ENCODE results near the gene AGFG2. TPM values are rescaled to one million over a fixed set of nuclear protein-coding genes. Genes with fewer than 3 reads are reported as not detected.

The AGFG2 gene
- total RNA-seq, 1 experiment from 2014 or later = 30.4 TPM

DNA sequence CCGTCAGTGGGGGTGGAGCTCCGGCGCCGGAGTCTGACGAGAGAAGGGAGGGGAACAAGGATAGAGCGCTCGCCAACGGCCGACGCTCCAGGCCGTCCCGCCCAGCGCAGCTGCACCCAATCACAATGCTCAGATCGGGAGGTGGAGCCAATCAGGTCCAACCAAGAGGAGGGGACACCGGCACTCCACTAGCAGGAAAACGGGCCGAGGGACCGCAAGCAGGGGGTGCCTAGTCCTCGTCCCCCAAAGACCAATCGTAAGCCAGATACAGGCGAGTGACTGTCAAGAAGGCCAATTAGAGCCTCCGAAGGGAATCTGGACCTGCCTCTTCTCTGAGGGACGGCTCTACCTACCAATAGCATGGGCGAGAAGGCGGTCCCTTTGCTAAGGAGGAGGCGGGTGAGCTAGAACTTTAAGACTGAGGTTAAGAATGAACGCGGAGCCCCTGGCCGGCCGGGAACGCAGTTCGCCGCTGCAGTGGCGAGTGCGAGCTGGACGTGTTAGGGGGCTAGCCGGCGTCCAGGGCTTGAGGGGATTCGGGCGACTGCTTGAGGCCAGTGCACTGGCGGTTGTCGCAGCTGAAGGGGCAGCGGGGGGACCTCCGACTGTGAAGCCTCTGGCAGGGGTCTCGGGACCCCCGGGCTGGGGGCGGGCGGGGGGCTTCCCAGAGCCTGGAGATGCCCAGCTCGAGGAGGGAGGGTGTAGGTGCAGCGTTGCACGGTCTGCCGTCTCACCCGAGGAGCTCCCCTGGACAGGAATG lies 47.4 kb downstream of the AGFG2 start, which contains the start of gene FBXO24:
Gene FBXO24 (plus strand): TSS at position 63 of the 760 bp plus-strand sequence. CDS start 298 bp downstream, at position 361.
- Histone ChIP-seq H3K4me1 (replicated peaks; ENCODE audit: insufficient read depth) (peaks cover 19% of the 10 kb centered on the region), H3K36me3 (ENCODE audit: low read depth) (no peaks in the 10 kb centered on the region), H3K79me2 (ENCODE audit: low read depth) (peaks cover 29% of the 10 kb centered on the region), H3K27me3 (ENCODE audit: insufficient read depth, low read depth) (no peaks in the 10 kb centered on the region), H3F3A (ENCODE audit: insufficient read depth, low read depth) (peaks cover 18% of the 10 kb centered on the region), H3K4me2 (peak within 1 kb of the TSS; percentile 88), H3K27ac (peak within 1 kb of the TSS; percentile 75), H3K4me3 (peak within 1 kb of the TSS; percentile 60), H3K9me2 (ENCODE audit: insufficient read depth) (no peaks in the 10 kb centered on the region), H3K9me3 (ENCODE audit: insufficient read depth, low read depth) (no peaks in the 10 kb centered on the region), H4K20me1 (ENCODE audit: insufficient read depth) (peaks cover 2% of the 10 kb centered on the region; the same call in 1 of the 2 replicates), H2AFZ (peak within 1 kb of the TSS; percentile 81)
- BruUV-seq (replicated peaks) = no TSS peak
- intact Hi-C loops (cut with micrococcal nuclease; ENCODE audit: unreplicated experiment) = loop anchor here (1.0 to 10.0 kb wide), 6 partner anchors 18 to 498 kb away; partner anchors contain the start of genes EPHB4, GNB2, MOSPD3 and TRIM56
- ChIA-PET POLR2A (ENCODE audit: unreplicated experiment) (interaction anchor here (0.5 to 1.3 kb wide), 17 partner anchors 10 to 434 kb away, joined by 3 to 14 read pairs (median 4); partner anchors contain the start of genes MOSPD3, MUC17, POP7 and ZCWPW1), CTCF (interaction anchor here (0.6 to 1.7 kb wide), 7 partner anchors 17 to 156 kb away, joined by 3 to 7 read pairs (median 3); partner anchors contain the start of gene POP7)
- TF ChIP-seq, protein P1, sequence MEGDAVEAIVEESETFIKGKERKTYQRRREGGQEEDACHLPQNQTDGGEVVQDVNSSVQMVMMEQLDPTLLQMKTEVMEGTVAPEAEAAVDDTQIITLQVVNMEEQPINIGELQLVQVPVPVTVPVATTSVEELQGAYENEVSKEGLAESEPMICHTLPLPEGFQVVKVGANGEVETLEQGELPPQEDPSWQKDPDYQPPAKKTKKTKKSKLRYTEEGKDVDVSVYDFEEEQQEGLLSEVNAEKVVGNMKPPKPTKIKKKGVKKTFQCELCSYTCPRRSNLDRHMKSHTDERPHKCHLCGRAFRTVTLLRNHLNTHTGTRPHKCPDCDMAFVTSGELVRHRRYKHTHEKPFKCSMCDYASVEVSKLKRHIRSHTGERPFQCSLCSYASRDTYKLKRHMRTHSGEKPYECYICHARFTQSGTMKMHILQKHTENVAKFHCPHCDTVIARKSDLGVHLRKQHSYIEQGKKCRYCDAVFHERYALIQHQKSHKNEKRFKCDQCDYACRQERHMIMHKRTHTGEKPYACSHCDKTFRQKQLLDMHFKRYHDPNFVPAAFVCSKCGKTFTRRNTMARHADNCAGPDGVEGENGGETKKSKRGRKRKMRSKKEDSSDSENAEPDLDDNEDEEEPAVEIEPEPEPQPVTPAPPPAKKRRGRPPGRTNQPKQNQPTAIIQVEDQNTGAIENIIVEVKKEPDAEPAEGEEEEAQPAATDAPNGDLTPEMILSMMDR (conservative IDR thresholded peaks at IDR 0.05) = no peak
- TF ChIP-seq EZH2 (IDR thresholded peaks at IDR 0.05; ENCODE audit: low read depth) = no peak
- DNase-seq = peak; percentile 99 to 100

DNA sequence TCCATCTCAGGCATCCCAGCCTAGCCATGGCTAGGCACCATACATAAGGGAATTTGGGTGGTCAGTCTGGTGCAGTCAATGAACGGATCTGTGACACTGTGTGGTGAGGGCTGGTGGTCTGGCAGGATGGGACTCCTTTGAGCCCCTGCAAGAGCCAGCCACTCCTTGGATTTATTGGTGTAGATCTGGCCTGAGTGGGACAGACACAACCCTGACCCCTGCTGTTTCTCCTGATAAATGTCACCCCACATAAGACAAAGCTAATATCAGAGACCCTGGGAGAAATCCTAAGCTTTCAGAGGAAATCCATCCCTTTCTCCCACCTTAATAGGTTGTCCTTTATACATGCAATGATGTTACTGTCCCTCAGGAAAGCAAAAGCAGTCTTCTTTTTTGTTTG lies 49.4 kb downstream of the AGFG2 start:
- Histone ChIP-seq H3K36me3 (ENCODE audit: low read depth) (no peaks in the 10 kb centered on the region), H3K4me2 (no peak overlapping the region), H3K4me1 (replicated peaks; ENCODE audit: insufficient read depth) (peaks cover 14% of the 10 kb centered on the region), H3K27me3 (ENCODE audit: insufficient read depth, low read depth) (no peaks in the 10 kb centered on the region), H4K20me1 (ENCODE audit: insufficient read depth) (peaks cover 2% of the 10 kb centered on the region; the same call in 1 of the 2 replicates), H3K79me2 (ENCODE audit: low read depth) (peaks cover 16% of the 10 kb centered on the region), H3K9me3 (ENCODE audit: insufficient read depth, low read depth) (no peaks in the 10 kb centered on the region), H3K27ac (no peak overlapping the region), H3K4me3 (no peak overlapping the region), H3K9me2 (ENCODE audit: insufficient read depth) (no peaks in the 10 kb centered on the region), H2AFZ (no peak overlapping the region), H3F3A (ENCODE audit: insufficient read depth, low read depth) (peaks cover 16% of the 10 kb centered on the region)
- CTCF ChIA-PET = interaction anchor here (0.5 to 1.1 kb wide), 17 partner anchors 9 to 835 kb away, joined by 3 to 22 read pairs (median 4); partner anchors contain the start of genes MOSPD3 and POP7
- intact Hi-C loops (cut with micrococcal nuclease; ENCODE audit: unreplicated experiment) = loop anchor here (2.0 to 10.0 kb wide), 3 partner anchors 24 to 496 kb away; partner anchors contain the start of genes EPHB4 and TRIM56
- POLR2A ChIA-PET (ENCODE audit: unreplicated experiment) = interaction anchor here (0.6 kb wide), 1 partner anchor 124 kb away, joined by 3 read pairs; the partner anchor contains the start of gene SPACDR
- BruUV-seq (replicated peaks) = no TSS peak
- no peak for TF ChIP-seq EZH2 (IDR thresholded peaks at IDR 0.05; ENCODE audit: low read depth)
- TF ChIP-seq, protein P1 (conservative IDR thresholded peaks at IDR 0.05) = peak; percentile 55; the same call in 1 of the 2 replicates
- no peak for DNase-seq

GRCh38 chr7:100589341-100589947 lies 50.4 kb downstream of the AGFG2 start:
- Histone ChIP-seq H3K79me2 (ENCODE audit: low read depth) (peaks cover 7% of the 10 kb centered on the region; the same call in 1 of the 2 replicates), H3K27ac (no peak overlapping the region), H3K36me3 (ENCODE audit: low read depth) (no peaks in the 10 kb centered on the region), H4K20me1 (ENCODE audit: insufficient read depth) (no peaks in the 10 kb centered on the region), H3F3A (ENCODE audit: insufficient read depth, low read depth) (peaks cover 15% of the 10 kb centered on the region), H3K4me3 (no peak overlapping the region), H2AFZ (no peak overlapping the region), H3K9me3 (ENCODE audit: insufficient read depth, low read depth) (no peaks in the 10 kb centered on the region), H3K4me1 (replicated peaks; ENCODE audit: insufficient read depth) (peaks cover 4% of the 10 kb centered on the region; the same call in 1 of the 2 replicates), H3K9me2 (ENCODE audit: insufficient read depth) (no peaks in the 10 kb centered on the region), H3K27me3 (ENCODE audit: insufficient read depth, low read depth) (no peaks in the 10 kb centered on the region), H3K4me2 (no peak overlapping the region)
- POLR2A ChIA-PET (ENCODE audit: unreplicated experiment) = interaction anchor here (0.6 kb wide), 1 partner anchor 19 kb away, joined by 10 read pairs; no protein-coding TSS in a partner anchor
- DNase-seq = no peak
- CTCF ChIA-PET = interaction anchor here (0.6 to 1.1 kb wide), 8 partner anchors 18 to 1149 kb away, joined by 3 to 6 read pairs (median 4); no protein-coding TSS in a partner anchor
- BruUV-seq (replicated peaks) = no TSS peak
- intact Hi-C loops (cut with micrococcal nuclease; ENCODE audit: unreplicated experiment) = loop anchor here (2.0 to 10.0 kb wide), 3 partner anchors 25 to 495 kb away; partner anchors contain the start of genes EPHB4 and TRIM56
- TF ChIP-seq EZH2 (IDR thresholded peaks at IDR 0.05; ENCODE audit: low read depth) = no peak
- TF ChIP-seq, protein P1 (conservative IDR thresholded peaks at IDR 0.05) = no peak
